Mesenchymal stem cell (in vitro differentiated cells and primary cell): ENCODE data around the gene DIAPH2.

ENCODE experiments used
- DNase-seq: peaks from one replicate; pipeline ENCODE4 v3.0.0-alpha.2; 2013
- H2AFZ ChIP-seq: one replicate; pipeline ENCODE4 v1.6.1; 2013; ENCODE audit warnings: low read depth, mild to moderate bottlenecking, control low read depth, inconsistent platforms, low read length, moderate library complexity
- H2AK5ac ChIP-seq: 2 replicates; pipeline ENCODE4 v1.6.1; 2013; ENCODE audit warnings: low read length, moderate library complexity, mild to moderate bottlenecking, inconsistent platforms; ENCODE audit not compliant: severe bottlenecking
- H2BK120ac ChIP-seq: one replicate; pipeline ENCODE4 v1.6.1; 2013; ENCODE audit warnings: low read depth, mild to moderate bottlenecking, inconsistent platforms, low read length, moderate library complexity
- H2BK12ac ChIP-seq, 2 experiments: one replicate each; pipeline ENCODE4 v1.6.1; 2013; ENCODE audit warnings: inconsistent platforms in 2 of 2, low read length in 2 of 2, mild to moderate bottlenecking in 2 of 2, moderate library complexity in 2 of 2, control low read depth in 1 of 2
- H2BK15ac ChIP-seq: one replicate; pipeline ENCODE4 v1.6.1; 2013; ENCODE audit warnings: mild to moderate bottlenecking, low read depth, inconsistent platforms; ENCODE audit not compliant: poor library complexity, severe bottlenecking
- H2BK5ac ChIP-seq: 2 replicates; pipeline ENCODE4 v1.6.1; 2013; ENCODE audit warnings: low read depth, mild to moderate bottlenecking, low read length, control low read depth, inconsistent platforms; ENCODE audit not compliant: poor library complexity, severe bottlenecking
- H3K14ac ChIP-seq, 2 experiments: one replicate each; pipeline ENCODE4 v1.6.1; 2013; ENCODE audit warnings: inconsistent platforms in 2 of 2, low read length in 2 of 2, control low read depth in 1 of 2, mild to moderate bottlenecking in 1 of 2, moderate library complexity in 1 of 2
- H3K18ac ChIP-seq, 2 experiments: one replicate each; pipeline ENCODE4 v1.6.1; 2013; ENCODE audit warnings: inconsistent platforms in 2 of 2, low read length in 2 of 2, control low read depth in 1 of 2, low read depth in 1 of 2, mild to moderate bottlenecking in 1 of 2
- H3K23ac ChIP-seq, 2 experiments: one replicate each; pipeline ENCODE4 v1.6.1; 2013; ENCODE audit warnings: inconsistent platforms in 2 of 2, low read length in 2 of 2, mild to moderate bottlenecking in 2 of 2, moderate library complexity in 2 of 2, control low read depth in 1 of 2
- H3K27ac ChIP-seq: 2 replicates; pipeline ENCODE4 v1.5.1; 2013; ENCODE audit warnings: mild to moderate bottlenecking, moderate library complexity, low read length, control low read depth, inconsistent platforms; ENCODE audit not compliant: poor library complexity, severe bottlenecking
- H3K27me3 ChIP-seq, 2 experiments: 2 replicates each; pipeline versions ENCODE4 v1.6.1 to v1.7.0; 2013; ENCODE audit warnings: low read length in 2 of 2, mild to moderate bottlenecking in 2 of 2, moderate library complexity in 2 of 2, control low read depth in 1 of 2, inconsistent platforms in 1 of 2; ENCODE audit not compliant: control insufficient read depth in 1 of 2, insufficient read depth in 1 of 2
- H3K36me3 ChIP-seq, 2 experiments: 2 replicates each; pipeline versions ENCODE4 v1.6.1 to v1.7.0; 2013; ENCODE audit warnings: low read length in 2 of 2, control low read depth in 1 of 2, inconsistent platforms in 1 of 2, low read depth in 1 of 2, mild to moderate bottlenecking in 1 of 2; ENCODE audit not compliant: insufficient read depth in 2 of 2, control insufficient read depth in 1 of 2
- H3K4ac ChIP-seq, 2 experiments: one replicate each; pipeline ENCODE4 v1.6.1; 2013; ENCODE audit warnings: inconsistent platforms in 2 of 2, low read length in 2 of 2, mild to moderate bottlenecking in 2 of 2, moderate library complexity in 2 of 2, control low read depth in 1 of 2, low read depth in 1 of 2
- H3K4me1 ChIP-seq: 2 replicates; pipeline ENCODE4 v1.6.1; 2013; ENCODE audit warnings: low read depth, low read length, control low read depth; ENCODE audit not compliant: control insufficient read depth, insufficient read depth
- H3K4me2 ChIP-seq: 2 replicates; pipeline ENCODE4 v1.6.1; 2013; ENCODE audit warnings: low read length, mild to moderate bottlenecking, inconsistent platforms; ENCODE audit not compliant: poor library complexity, severe bottlenecking
- H3K4me3 ChIP-seq, 2 experiments: 2 replicates each; pipeline versions ENCODE4 v1.5.1 to v1.7.0; 2013; ENCODE audit warnings: low read length in 2 of 2, mild to moderate bottlenecking in 2 of 2, control low read depth in 1 of 2, low read depth in 1 of 2; ENCODE audit not compliant: insufficient read depth in 1 of 2
- H3K79me1 ChIP-seq: replicated peaks from 2 replicates; pipeline ENCODE4 v1.6.1; 2013; ENCODE audit warnings: mild to moderate bottlenecking, control low read depth, low read length, inconsistent platforms; ENCODE audit not compliant: poor library complexity, severe bottlenecking
- H3K9ac ChIP-seq: 2 replicates; pipeline ENCODE4 v1.7.0; 2013; ENCODE audit warnings: mild to moderate bottlenecking, low read length, moderate library complexity
- H3K9me3 ChIP-seq: 2 replicates; pipeline ENCODE4 v1.7.0; 2013; ENCODE audit warnings: mild to moderate bottlenecking, low read length; ENCODE audit not compliant: control insufficient read depth
- H4K8ac ChIP-seq: one replicate; pipeline ENCODE4 v1.6.1; 2013; ENCODE audit warnings: inconsistent platforms, mild to moderate bottlenecking, low read length, moderate library complexity
- H4K91ac ChIP-seq: one replicate; pipeline ENCODE4 v1.6.1; 2013; ENCODE audit warnings: mild to moderate bottlenecking, low read length, inconsistent platforms
- WGBS: methylation state at CpG from one replicate; pipeline ENCODE4 v1.1.7; 2013; ENCODE audit warnings: mixed read lengths; 5-methylcytosine and 5-hydroxymethylcytosine counted together

The DIAPH2 gene

DNA sequence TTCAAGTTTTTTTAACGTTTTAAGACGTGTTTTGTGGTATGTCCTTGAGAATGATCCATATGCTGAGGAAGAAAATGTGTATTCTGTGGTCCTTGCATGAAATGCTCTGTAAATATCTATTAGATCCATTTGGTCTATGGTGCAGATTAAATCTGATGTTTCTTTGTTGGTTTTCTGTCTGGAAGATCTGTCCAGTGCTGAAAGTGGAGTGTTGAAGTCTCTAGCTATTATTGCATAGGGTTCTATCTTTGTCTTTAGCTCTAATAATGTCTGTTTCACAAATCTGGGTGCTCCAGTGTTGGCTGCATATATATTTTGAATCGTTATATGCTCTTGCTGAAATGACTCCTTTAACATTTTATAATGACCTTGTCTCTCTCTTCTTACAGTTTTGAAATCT is 321.5 kb downstream of the DIAPH2 start:
- Histone ChIP-seq H3K14ac (no peak overlapping the region), H3K23ac (no peak overlapping the region)
- WGBS = 100% methylated on average over 2 of the region's 3 CpGs

DNA sequence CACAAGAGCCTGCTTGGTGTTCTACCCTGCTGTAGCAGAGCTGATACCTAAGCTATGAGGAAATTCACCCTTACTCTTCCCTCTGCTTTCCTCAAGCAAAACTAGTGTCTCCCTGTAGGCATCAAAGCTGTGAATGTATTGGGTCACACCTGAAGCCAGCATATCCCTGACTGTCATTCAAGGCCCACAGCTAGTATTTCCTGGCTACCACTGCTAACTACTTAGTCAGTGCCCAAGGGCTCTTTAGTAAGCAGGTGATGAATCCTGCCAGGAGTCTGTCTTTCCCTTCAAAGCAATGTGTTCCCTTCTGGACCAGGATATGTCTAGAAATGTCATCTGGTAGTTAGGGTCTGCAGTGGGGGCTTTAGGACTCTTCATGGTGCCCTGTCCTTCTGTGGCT is 324.7 kb downstream of the DIAPH2 start:
- Histone ChIP-seq H2BK15ac (no peak overlapping the region), H4K91ac (no peak overlapping the region), H3K27ac (no peak overlapping the region), H2BK120ac (no peak overlapping the region), H3K27me3 (no peaks in the 10 kb centered on the region), H3K4me1 (peaks cover 1% of the 10 kb centered on the region), H3K9ac (no peak overlapping the region), H3K9me3 (no peaks in the 10 kb centered on the region), H2AFZ (no peak overlapping the region), H3K23ac (no peak overlapping the region), H3K4me3 (no peak overlapping the region), H3K14ac (no peak overlapping the region), H3K4ac (no peak overlapping the region), H2BK12ac (no peak overlapping the region), H3K79me1 (no peaks in the 10 kb centered on the region), H3K36me3 (no peaks in the 10 kb centered on the region), H4K8ac (no peak overlapping the region), H3K4me2 (no peak overlapping the region), H2BK5ac (no peak overlapping the region), H3K18ac (no peak overlapping the region), H2AK5ac (no peak overlapping the region)
- no peak for DNase-seq

More for the DNA sequence above, 321.5 kb downstream of the DIAPH2 start:
- no peak overlapping the region for H3K27ac ChIP-seq
- no peak overlapping the region for H2BK120ac ChIP-seq
- H3K9ac ChIP-seq = no peak overlapping the region
- H3K36me3 ChIP-seq = no peaks in the 10 kb centered on the region
- no peaks in the 10 kb centered on the region for H3K79me1 ChIP-seq
- H2BK12ac ChIP-seq = no peak overlapping the region
- peaks cover 1% of the 10 kb centered on the region for H3K4me1 ChIP-seq
- no peak overlapping the region for H4K8ac ChIP-seq
- no peaks in the 10 kb centered on the region for H3K9me3 ChIP-seq
- H2BK15ac ChIP-seq = no peak overlapping the region
- no peak overlapping the region for H2AFZ ChIP-seq
- no peak overlapping the region for H3K18ac ChIP-seq
- DNase-seq = no peak
- H3K27me3 ChIP-seq = no peaks in the 10 kb centered on the region
- H4K91ac ChIP-seq = no peak overlapping the region
- H3K4me2 ChIP-seq = no peak overlapping the region
- H2BK5ac ChIP-seq = no peak overlapping the region
- H2AK5ac ChIP-seq = no peak overlapping the region
- no peak overlapping the region for H3K4ac ChIP-seq
- H3K4me3 ChIP-seq = no peak overlapping the region

DNA sequence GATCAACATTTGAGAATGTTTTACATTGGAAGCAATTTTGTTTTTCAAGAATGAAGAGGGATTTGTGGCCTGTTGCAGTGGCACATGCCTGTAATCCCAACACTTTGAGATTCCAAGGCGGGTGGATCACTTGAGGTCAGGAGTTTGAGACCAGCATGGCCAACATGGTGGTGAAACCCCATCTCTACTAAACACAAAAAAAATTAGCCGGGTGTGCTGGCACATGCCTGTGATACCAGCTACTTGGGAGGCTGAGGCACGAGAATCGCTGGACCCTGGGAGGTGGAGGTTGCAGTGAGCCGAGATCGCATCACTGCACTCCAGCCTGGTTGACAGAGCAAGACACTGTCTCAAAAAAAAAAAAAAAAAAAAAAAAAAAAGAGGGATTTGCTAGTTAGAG is 326.9 kb downstream of the DIAPH2 start:
- Histone ChIP-seq H3K14ac (no peak overlapping the region), H3K18ac (no peak overlapping the region), H3K79me1 (no peaks in the 10 kb centered on the region)

GRCh38 chrX:97016106-97016505 is 331.5 kb downstream of the DIAPH2 start:
- Histone ChIP-seq H2AFZ (no peak overlapping the region), H3K23ac (no peak overlapping the region), H3K27ac (no peak overlapping the region), H2BK120ac (no peak overlapping the region), H2BK12ac (no peak overlapping the region), H3K4me1 (no peaks in the 10 kb centered on the region), H4K8ac (no peak overlapping the region), H3K14ac (no peak overlapping the region), H2AK5ac (no peak overlapping the region), H4K91ac (no peak overlapping the region), H3K4ac (no peak overlapping the region), H2BK15ac (no peak overlapping the region), H3K4me2 (no peak overlapping the region), H3K27me3 (no peaks in the 10 kb centered on the region), H3K9ac (no peak overlapping the region), H3K9me3 (no peaks in the 10 kb centered on the region), H3K79me1 (no peaks in the 10 kb centered on the region), H2BK5ac (no peak overlapping the region), H3K18ac (no peak overlapping the region), H3K4me3 (no peak overlapping the region), H3K36me3 (no peaks in the 10 kb centered on the region)
- DNase-seq = no peak
- 92% methylated on average over 1 of the region's 2 CpGs for WGBS

More for the DNA sequence above, 326.9 kb downstream of the DIAPH2 start:
- no peak overlapping the region for H3K9ac ChIP-seq
- H3K4me1 ChIP-seq = peaks cover 1% of the 10 kb centered on the region
- H2BK12ac ChIP-seq = no peak overlapping the region
- H3K27me3 ChIP-seq = no peaks in the 10 kb centered on the region
- DNase-seq = no peak
- H2AK5ac ChIP-seq = no peak overlapping the region
- H3K36me3 ChIP-seq = no peaks in the 10 kb centered on the region
- WGBS = 93% methylated on average over 6 of the region's 6 CpGs
- H3K9me3 ChIP-seq = no peaks in the 10 kb centered on the region
- H3K4ac ChIP-seq = no peak overlapping the region
- H2BK5ac ChIP-seq = no peak overlapping the region
- no peak overlapping the region for H3K27ac ChIP-seq
- H2AFZ ChIP-seq = no peak overlapping the region
- no peak overlapping the region for H4K8ac ChIP-seq
- no peak overlapping the region for H3K4me2 ChIP-seq
- no peak overlapping the region for H3K23ac ChIP-seq
- no peak overlapping the region for H3K4me3 ChIP-seq
- no peak overlapping the region for H4K91ac ChIP-seq
- H2BK120ac ChIP-seq = no peak overlapping the region
- no peak overlapping the region for H2BK15ac ChIP-seq
